Endothelial cell of hepatic sinusoid (primary cell): ENCODE measurements around the gene C18orf54.
"Not testable (repeated sequence)": the region's sequence is repeated elsewhere in the genome, so short reads cannot be mapped to it uniquely, and the experiment has no call there.

Experiments used
- in situ Hi-C: cut with HindIII; loops from 2 replicates; pipeline ENCODE4 v1.10.0; 2017; ENCODE audit warnings: low sequenced_read_pairs

Gene C18orf54

GRCh38 chr18:54386800-54387495 is 29.2 kb downstream of the C18orf54 start:
- in situ Hi-C loops = not testable (repeated sequence)

GRCh38 chr18:54387631-54388030 is 29.9 kb downstream of the C18orf54 start:
- in situ Hi-C loops = no loop called here

GRCh38 chr18:54388203-54389142 is 30.8 kb downstream of the C18orf54 start:
- in situ Hi-C loops = no loop called here

- in situ Hi-C loops = no loop called here
These were observed 31.4 kb downstream of the C18orf54 start for GRCh38 chr18:54389143-54389505.

GRCh38 chr18:54390838-54391237 is 33.1 kb downstream of the C18orf54 start:
- in situ Hi-C loops = no loop called here

- in situ Hi-C loops = no loop called here
These were observed 34.9 kb downstream of the C18orf54 start for GRCh38 chr18:54392543-54393023.

GRCh38 chr18:54393648-54394294 is 36.1 kb downstream of the C18orf54 start:
- in situ Hi-C loops = no loop called here

- in situ Hi-C loops = no loop called here
These were observed 39.1 kb downstream of the C18orf54 start for GRCh38 chr18:54396760-54397159.

- in situ Hi-C loops = no loop called here
These were observed 47.6 kb downstream of the C18orf54 start for GRCh38 chr18:54405290-54405689.

GRCh38 chr18:54411781-54412180 is 54.1 kb downstream of the C18orf54 start:
- in situ Hi-C loops = no loop called here

- in situ Hi-C loops = no loop called here
These were observed 57.4 kb downstream of the C18orf54 start for GRCh38 chr18:54415086-54415485.

- in situ Hi-C loops = no loop called here
These were observed 58.7 kb downstream of the C18orf54 start for GRCh38 chr18:54416436-54416835.

GRCh38 chr18:54423831-54424230 is 66.1 kb downstream of the C18orf54 start:
- in situ Hi-C loops = no loop called here

- in situ Hi-C loops = loop anchor here (25.0 kb wide), 1 partner anchor 561 kb away; no protein-coding TSS in a partner anchor
These were observed 68.5 kb downstream of the C18orf54 start for GRCh38 chr18:54426085-54426665.
